Measurements from ENCODE around the gene SLC12A9. TPM values are rescaled to one million over a fixed set of nuclear protein-coding genes. Genes with fewer than 3 reads are reported as not detected.

SLC12A9 gene
- total RNA-seq, 5 donors from 2014 or later (not counting 1 experiment from before 2014, with no cell fraction given), result 49.9 to 72.6 (median 70.2) TPM

DNA sequence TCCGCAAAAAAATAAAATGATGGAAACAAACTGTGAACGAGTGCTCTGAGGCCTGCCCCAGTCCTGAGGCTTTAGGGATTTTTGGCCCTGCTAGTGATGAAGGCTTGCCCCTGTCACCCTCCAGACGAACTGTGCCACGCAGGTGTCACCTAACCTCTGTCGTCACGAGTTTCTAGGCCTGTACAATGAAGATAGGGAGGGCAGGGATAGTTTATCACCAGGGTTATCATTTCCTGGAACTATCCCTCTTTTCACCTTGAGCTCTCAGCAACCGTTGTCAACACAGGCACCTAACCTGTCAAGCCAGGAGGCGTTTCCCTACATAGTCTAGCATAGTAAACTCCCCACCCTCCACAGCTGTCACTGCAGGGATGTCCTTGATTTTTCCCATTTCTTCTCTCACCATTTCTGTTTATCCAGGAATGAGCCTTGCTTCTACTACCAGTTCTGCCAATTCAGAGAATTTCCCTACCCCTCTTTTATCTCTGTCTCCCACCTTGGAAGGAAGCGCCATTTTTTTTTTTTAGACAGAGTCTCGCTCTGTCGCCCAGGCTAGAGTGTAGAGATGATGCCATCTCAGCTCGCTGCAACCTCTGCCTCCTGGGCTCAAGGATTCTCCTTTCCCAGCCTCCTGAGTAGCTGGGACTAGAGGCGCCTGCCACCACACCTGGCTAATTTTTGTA, 45.4 kb downstream of the SLC12A9 start:
- H3K27ac Mint-ChIP-seq, result no peak overlapping the region
- H3K36me3 Mint-ChIP-seq, result no peaks in the 10 kb centered on the region
- DNase-seq (no peak), ATAC-seq (replicated peaks in 1 of 4) (no peak)
- Histone ChIP-seq H3K4me1 (ENCODE audit: control insufficient read depth in 1 of 2, extremely low read depth in 1 of 2, insufficient read depth in 2 of 2, low read length in 2 of 2) (peaks cover 4 to 24% of the 10 kb centered on the region in 2 experiments), H3K27ac (ENCODE audit: low read length) (no peak overlapping the region), H3K9me3 (no peaks in the 10 kb centered on the region), H3K4me3 (ENCODE audit: control insufficient read depth in 1 of 2, extremely low read depth in 1 of 2, low read length in 1 of 2) (no peak overlapping the region), H3K36me3 (ENCODE audit: control insufficient read depth in 2 of 2, extremely low read depth in 1 of 2, insufficient read depth in 1 of 2, low read length in 1 of 2) (no peaks in the 10 kb centered on the region), H3K27me3 (replicated peaks in 1 of 2; ENCODE audit: control insufficient read depth in 2 of 2, extremely low read depth in 1 of 2, insufficient read depth in 2 of 2, low read length in 1 of 2) (peaks cover 3 to 82% of the 10 kb centered on the region in 2 experiments)
- ChIA-PET CTCF (interaction anchor here (0.7 to 1.3 kb wide), 2 partner anchors 160 to 656 kb away, joined by 4 to 6 read pairs; no protein-coding TSS in a partner anchor), POLR2A (interaction anchor here in 1 of 2 donors (0.5 kb wide), 1 partner anchor 234 kb away, joined by 8 read pairs; no protein-coding TSS in a partner anchor)
- no peaks in the 10 kb centered on the region for H3K9me3 Mint-ChIP-seq
- peak overlapping the region; percentile 36 to 69 (median 66) for H3K4me3 Mint-ChIP-seq
- H3K27me3 Mint-ChIP-seq, result peaks cover 25 to 46% of the 10 kb centered on the region in 2 donors
- peaks cover 6 to 15% (median 7%) of the 10 kb centered on the region in 3 donors for H3K4me1 Mint-ChIP-seq
- WGBS (ENCODE audit: insufficient coverage), result 77% methylated on average over 4 of the region's 13 CpGs

DNA sequence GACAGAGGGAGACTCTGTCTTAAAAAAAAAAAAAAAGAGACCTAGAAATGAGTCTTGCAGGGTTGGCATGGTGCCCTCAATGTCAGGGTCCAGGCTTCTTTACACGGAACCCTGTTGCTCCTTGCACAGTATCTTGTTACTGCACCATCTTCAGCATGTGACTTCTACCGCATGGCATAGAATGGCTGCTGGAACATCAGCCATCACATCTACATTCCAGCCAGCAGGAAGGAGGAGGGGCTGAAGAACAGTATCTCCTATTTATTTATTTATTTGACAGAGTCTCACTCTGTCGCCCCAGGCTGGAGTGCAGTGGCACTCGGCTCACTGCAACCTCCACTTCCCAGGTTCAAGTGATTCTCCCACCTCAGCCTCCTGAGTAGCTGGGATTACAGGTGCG, 46.9 kb downstream of the SLC12A9 start:
- H3K9me3 ChIP-seq, result no peaks in the 10 kb centered on the region
- peaks cover 4 to 24% of the 10 kb centered on the region in 2 experiments for H3K4me1 ChIP-seq (ENCODE audit: control insufficient read depth in 1 of 2, extremely low read depth in 1 of 2, insufficient read depth in 2 of 2, low read length in 2 of 2)
- H3K4me3 ChIP-seq (ENCODE audit: control insufficient read depth in 1 of 2, extremely low read depth in 1 of 2, low read length in 1 of 2), result no peak overlapping the region
- H3K36me3 Mint-ChIP-seq, result no peaks in the 10 kb centered on the region
- H3K27me3 ChIP-seq (replicated peaks in 1 of 2; ENCODE audit: control insufficient read depth in 2 of 2, extremely low read depth in 1 of 2, insufficient read depth in 2 of 2, low read length in 1 of 2), result peaks cover 3 to 67% of the 10 kb centered on the region in 2 experiments
- no peak for ATAC-seq (replicated peaks in 1 of 4)
- H3K27ac ChIP-seq (ENCODE audit: low read length), result no peak overlapping the region
- 88% methylated on average over 1 of the region's 5 CpGs for WGBS (ENCODE audit: insufficient coverage)
- H3K27me3 Mint-ChIP-seq, result peaks cover 19 to 35% of the 10 kb centered on the region in 2 donors
- ChIA-PET POLR2A (interaction anchor here in 1 of 2 donors (0.7 kb wide), 1 partner anchor 252 kb away, joined by 3 read pairs; no protein-coding TSS in a partner anchor), CTCF (interaction anchor here (0.6 to 0.7 kb wide), 4 partner anchors 159 to 434 kb away, joined by 3 to 5 read pairs (median 4); no protein-coding TSS in a partner anchor)
- no peak for DNase-seq
- no peak overlapping the region for H3K4me3 Mint-ChIP-seq
- H3K9me3 Mint-ChIP-seq, result no peaks in the 10 kb centered on the region
- peaks cover 6 to 15% (median 7%) of the 10 kb centered on the region in 3 donors for H3K4me1 Mint-ChIP-seq
- H3K36me3 ChIP-seq (ENCODE audit: control insufficient read depth in 2 of 2, extremely low read depth in 1 of 2, insufficient read depth in 1 of 2, low read length in 1 of 2), result no peaks in the 10 kb centered on the region
- H3K27ac Mint-ChIP-seq, result no peak overlapping the region

DNA sequence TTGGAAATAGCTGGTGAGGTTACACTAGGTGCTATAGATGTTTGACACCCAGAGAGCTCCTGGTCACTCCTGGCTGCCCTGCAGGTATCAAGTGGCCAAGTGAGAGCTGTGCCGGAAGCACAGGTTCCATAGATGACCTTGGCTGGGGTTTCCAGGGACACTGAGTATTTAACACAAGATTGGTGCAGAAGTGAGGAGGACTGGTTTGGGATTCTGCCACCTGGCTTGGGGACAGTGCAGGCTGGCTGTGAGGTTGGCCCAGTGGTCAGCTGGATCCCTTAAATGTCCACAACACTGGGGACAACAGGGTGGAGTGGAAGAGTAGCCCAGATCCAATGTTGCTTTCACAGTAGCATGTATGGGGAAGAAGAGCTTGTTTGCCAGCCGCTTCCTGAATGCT, 48.5 kb downstream of the SLC12A9 start:
- no peaks in the 10 kb centered on the region for H3K36me3 ChIP-seq (ENCODE audit: control insufficient read depth in 2 of 2, extremely low read depth in 1 of 2, insufficient read depth in 1 of 2, low read length in 1 of 2)
- peaks cover 4 to 12% of the 10 kb centered on the region in 2 experiments for H3K4me1 ChIP-seq (ENCODE audit: control insufficient read depth in 1 of 2, extremely low read depth in 1 of 2, insufficient read depth in 2 of 2, low read length in 2 of 2)
- no peaks in the 10 kb centered on the region for H3K9me3 Mint-ChIP-seq
- peaks cover 3 to 55% of the 10 kb centered on the region in 2 experiments for H3K27me3 ChIP-seq (replicated peaks in 1 of 2; ENCODE audit: control insufficient read depth in 2 of 2, extremely low read depth in 1 of 2, insufficient read depth in 2 of 2, low read length in 1 of 2)
- H3K36me3 Mint-ChIP-seq, result no peaks in the 10 kb centered on the region
- DNase-seq (no peak), ATAC-seq (replicated peaks in 1 of 4) (no peak)
- no peak overlapping the region for H3K4me3 Mint-ChIP-seq
- H3K4me1 Mint-ChIP-seq, result peaks cover 4 to 12% (median 5%) of the 10 kb centered on the region in 3 donors
- H3K4me3 ChIP-seq (ENCODE audit: control insufficient read depth in 1 of 2, extremely low read depth in 1 of 2, low read length in 1 of 2), result no peak overlapping the region
- no peak overlapping the region for H3K27ac ChIP-seq (ENCODE audit: low read length)
- CTCF ChIA-PET, result interaction anchor here in 1 of 2 donors (0.5 kb wide), 1 partner anchor 172 kb away, joined by 5 read pairs; no protein-coding TSS in a partner anchor
- no peaks in the 10 kb centered on the region for H3K9me3 ChIP-seq
- H3K27ac Mint-ChIP-seq, result no peak overlapping the region
- POLR2A ChIA-PET, result no interaction called here
- H3K27me3 Mint-ChIP-seq, result peaks cover 17 to 32% of the 10 kb centered on the region in 2 donors
- no CpG with 5 or more reads among the region's 2 CpGs for WGBS (ENCODE audit: insufficient coverage)

DNA sequence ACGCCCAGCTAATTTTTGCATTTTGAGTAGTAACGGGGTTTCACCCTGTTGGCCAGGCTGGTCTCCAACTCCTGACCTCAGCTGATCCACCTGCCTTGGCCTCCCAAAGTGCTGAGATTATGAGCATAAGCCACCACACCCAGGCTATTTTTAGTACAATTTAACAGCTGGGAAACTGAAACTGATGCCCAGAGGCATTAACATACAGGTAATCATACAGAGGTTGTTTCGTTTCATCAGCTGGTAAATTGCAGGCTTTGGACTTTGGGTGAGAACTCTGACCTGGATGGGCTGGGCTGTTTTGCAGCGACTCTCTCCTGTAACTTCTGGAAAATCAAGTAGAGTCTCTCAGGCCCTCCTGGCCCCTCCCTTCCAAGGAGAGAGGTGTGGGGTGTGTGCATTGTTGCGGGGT, 49.4 kb downstream of the SLC12A9 start:
- H3K27me3 Mint-ChIP-seq, result peaks cover 13 to 27% of the 10 kb centered on the region in 2 donors
- no peaks in the 10 kb centered on the region for H3K9me3 ChIP-seq
- no peak overlapping the region for H3K4me3 ChIP-seq (ENCODE audit: control insufficient read depth in 1 of 2, extremely low read depth in 1 of 2, low read length in 1 of 2)
- H3K4me1 Mint-ChIP-seq, result peaks cover 0 to 7% (median 0%) of the 10 kb centered on the region in 3 donors
- H3K27ac Mint-ChIP-seq, result no peak overlapping the region
- no peak overlapping the region for H3K4me3 Mint-ChIP-seq
- no peaks in the 10 kb centered on the region for H3K9me3 Mint-ChIP-seq
- H3K27ac ChIP-seq (ENCODE audit: low read length), result no peak overlapping the region
- no peaks in the 10 kb centered on the region for H3K36me3 Mint-ChIP-seq
- H3K36me3 ChIP-seq (ENCODE audit: control insufficient read depth in 2 of 2, extremely low read depth in 1 of 2, insufficient read depth in 1 of 2, low read length in 1 of 2), result no peaks in the 10 kb centered on the region
- peaks cover 0 to 47% of the 10 kb centered on the region in 2 experiments for H3K27me3 ChIP-seq (replicated peaks in 1 of 2; ENCODE audit: control insufficient read depth in 2 of 2, extremely low read depth in 1 of 2, insufficient read depth in 2 of 2, low read length in 1 of 2)
- WGBS (ENCODE audit: insufficient coverage), result 83% methylated on average over 3 of the region's 5 CpGs
- ChIA-PET POLR2A (no interaction called here), CTCF (no interaction called here)
- DNase-seq (no peak), ATAC-seq (replicated peaks in 1 of 4) (no peak)
- peaks cover 0 to 4% of the 10 kb centered on the region in 2 experiments for H3K4me1 ChIP-seq (ENCODE audit: control insufficient read depth in 1 of 2, extremely low read depth in 1 of 2, insufficient read depth in 2 of 2, low read length in 2 of 2)

DNA sequence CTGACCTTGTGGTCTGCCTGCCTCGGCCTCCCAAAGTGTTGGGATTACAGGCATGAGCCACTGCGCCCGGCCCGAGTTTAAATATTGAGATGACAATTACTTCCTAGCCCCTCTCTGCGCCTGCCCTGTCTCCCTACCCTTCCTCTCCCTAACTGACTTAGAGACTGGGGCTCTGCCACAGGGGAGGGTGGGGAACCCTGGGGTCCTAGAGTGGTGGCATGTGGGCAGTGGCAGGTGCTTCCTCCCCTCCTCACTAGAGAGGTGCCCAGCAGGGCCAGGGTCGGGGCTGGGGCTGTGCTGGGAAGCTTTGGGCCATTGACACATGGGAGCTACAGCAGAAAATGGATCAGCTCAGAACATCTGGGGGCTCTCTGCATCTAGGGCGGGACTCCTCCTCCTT, 50.1 kb downstream of the SLC12A9 start:
- no peak for DNase-seq
- no peaks in the 10 kb centered on the region for H3K36me3 Mint-ChIP-seq
- no peak for ATAC-seq (replicated peaks in 1 of 4)
- H3K27ac Mint-ChIP-seq, result no peak overlapping the region
- peaks cover 13 to 21% of the 10 kb centered on the region in 2 donors for H3K27me3 Mint-ChIP-seq
- Histone ChIP-seq H3K4me3 (ENCODE audit: control insufficient read depth in 1 of 2, extremely low read depth in 1 of 2, low read length in 1 of 2) (no peak overlapping the region), H3K36me3 (ENCODE audit: control insufficient read depth in 2 of 2, extremely low read depth in 1 of 2, insufficient read depth in 1 of 2, low read length in 1 of 2) (no peaks in the 10 kb centered on the region), H3K27me3 (replicated peaks in 1 of 2; ENCODE audit: control insufficient read depth in 2 of 2, extremely low read depth in 1 of 2, insufficient read depth in 2 of 2, low read length in 1 of 2) (peaks cover 0 to 42% of the 10 kb centered on the region in 2 experiments), H3K4me1 (ENCODE audit: control insufficient read depth in 1 of 2, extremely low read depth in 1 of 2, insufficient read depth in 2 of 2, low read length in 2 of 2) (no peaks in the 10 kb centered on the region), H3K9me3 (no peaks in the 10 kb centered on the region), H3K27ac (ENCODE audit: low read length) (no peak overlapping the region)
- CTCF ChIA-PET, result interaction anchor here in 1 of 2 donors (0.5 to 0.6 kb wide), 2 partner anchors 205 to 1296 kb away, joined by 3 to 7 read pairs; no protein-coding TSS in a partner anchor
- no peaks in the 10 kb centered on the region for H3K9me3 Mint-ChIP-seq
- no CpG with 5 or more reads among the region's 7 CpGs for WGBS (ENCODE audit: insufficient coverage)
- POLR2A ChIA-PET, result interaction anchor here in 1 of 2 donors (0.7 kb wide), 1 partner anchor 63 kb away, joined by 8 read pairs; no protein-coding TSS in a partner anchor
- H3K4me3 Mint-ChIP-seq, result no peak overlapping the region
- H3K4me1 Mint-ChIP-seq, result peaks cover 0 to 4% (median 0%) of the 10 kb centered on the region in 3 donors

DNA sequence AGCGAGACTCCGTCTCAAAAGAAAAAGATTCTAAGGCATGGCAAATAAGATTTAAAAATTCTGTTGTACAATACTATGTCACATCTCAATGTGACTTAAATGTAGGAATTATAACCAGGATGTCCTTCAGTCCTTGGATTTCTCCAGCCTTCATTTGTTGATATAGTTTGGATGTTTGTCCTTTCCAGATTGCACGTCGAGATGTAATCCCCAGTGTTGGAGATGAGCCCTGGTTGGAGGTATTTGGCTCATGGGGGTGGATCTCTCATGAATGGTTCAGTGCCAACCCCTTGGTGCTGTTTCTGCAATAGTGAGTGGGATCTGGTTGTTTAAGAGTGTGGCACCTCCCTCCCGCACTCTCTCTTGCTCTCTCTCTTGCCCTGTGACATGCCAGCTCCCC, 56.0 kb downstream of the SLC12A9 start:
- WGBS (ENCODE audit: insufficient coverage), result 94% methylated on average over 2 of the region's 5 CpGs
- peaks cover 0 to 5% (median 0%) of the 10 kb centered on the region in 3 donors for H3K9me3 Mint-ChIP-seq
- ATAC-seq (replicated peaks in 1 of 4) (no peak), DNase-seq (no peak)
- Histone ChIP-seq H3K27me3 (replicated peaks in 1 of 2; ENCODE audit: control insufficient read depth in 2 of 2, extremely low read depth in 1 of 2, insufficient read depth in 2 of 2, low read length in 1 of 2) (peaks cover 0 to 18% of the 10 kb centered on the region in 2 experiments), H3K9me3 (no peaks in the 10 kb centered on the region), H3K27ac (ENCODE audit: low read length) (no peak overlapping the region), H3K4me3 (ENCODE audit: control insufficient read depth in 1 of 2, extremely low read depth in 1 of 2, low read length in 1 of 2) (no peak overlapping the region), H3K4me1 (ENCODE audit: control insufficient read depth in 1 of 2, extremely low read depth in 1 of 2, insufficient read depth in 2 of 2, low read length in 2 of 2) (no peaks in the 10 kb centered on the region), H3K36me3 (ENCODE audit: control insufficient read depth in 2 of 2, extremely low read depth in 1 of 2, insufficient read depth in 1 of 2, low read length in 1 of 2) (no peaks in the 10 kb centered on the region)
- H3K4me3 Mint-ChIP-seq, result no peak overlapping the region
- H3K27ac Mint-ChIP-seq, result no peak overlapping the region
- peaks cover 1 to 7% (median 3%) of the 10 kb centered on the region in 3 donors for H3K4me1 Mint-ChIP-seq
- H3K27me3 Mint-ChIP-seq, result peaks cover 13 to 17% of the 10 kb centered on the region in 2 donors
- CTCF ChIA-PET, result no interaction called here
- POLR2A ChIA-PET, result no interaction called here
- H3K36me3 Mint-ChIP-seq, result peaks cover 4% of the 10 kb centered on the region

Measured in T-cell (primary cell).